Thymus (tissue), 11 donors: ENCODE measurements around the gene KLHDC4. TPM values are rescaled to one million over a fixed set of nuclear protein-coding genes. Genes with fewer than 3 reads are reported as not detected.
A peak's percentile ranks its signal among the peaks of the same experiment; 100 is the strongest.

Source experiments
- DNase-seq, 9 donors: peaks; one replicate each; pipeline ENCODE4 v3.0.0-alpha.2; 2013; ENCODE audit warnings: low spot score in 9 of 9, low read depth in 6 of 9, missing footprints in 1 of 9
- H3K27ac ChIP-seq, 2 donors: one replicate each; pipeline ENCODE4 v1.5.1; 2013; ENCODE audit warnings: control low read depth in 1 of 2, low read depth in 1 of 2, low read length in 1 of 2, mild to moderate bottlenecking in 1 of 2, moderate library complexity in 1 of 2
- H3K27me3 ChIP-seq, 2 donors: one replicate each; pipeline ENCODE4 v1.5.1; 2013; ENCODE audit warnings: low read length in 1 of 2; ENCODE audit not compliant: control insufficient read depth in 2 of 2, insufficient read depth in 1 of 2
- H3K36me3 ChIP-seq, 2 donors: one replicate each; pipeline ENCODE4 v1.5.1; 2013; ENCODE audit warnings: low read length in 1 of 2, mild to moderate bottlenecking in 1 of 2, moderate library complexity in 1 of 2; ENCODE audit not compliant: control insufficient read depth in 2 of 2, insufficient read depth in 2 of 2
- H3K4me1 ChIP-seq, 2 donors: one replicate each; pipeline ENCODE4 v1.5.1; 2013; ENCODE audit warnings: low read length in 2 of 2; ENCODE audit not compliant: control insufficient read depth in 2 of 2, insufficient read depth in 2 of 2
- H3K4me3 ChIP-seq, 2 donors: one replicate each; pipeline ENCODE4 v1.5.1; 2013; ENCODE audit warnings: low read length in 2 of 2, control low read depth in 1 of 2, mild to moderate bottlenecking in 1 of 2
- H3K9me3 ChIP-seq, 2 donors: one replicate each; pipeline ENCODE4 v1.5.1; 2013; ENCODE audit warnings: low read length in 1 of 2, mild to moderate bottlenecking in 1 of 2; ENCODE audit not compliant: control insufficient read depth in 2 of 2, insufficient read depth in 1 of 2
- WGBS: extraction: QIAGEN DNeasy Blood & Tissue Kit; methylation state at CpG from one replicate; pipeline ENCODE4 v1.1.7; 2013; 5-methylcytosine and 5-hydroxymethylcytosine counted together
- polyA plus RNA-seq: library from polyadenylated mRNA; stranded (reverse); fragments of 200-250 nt; gene quantifications from one replicate; pipeline ENCODE4 v1.2.3, GENCODE V29; 2013
- total RNA-seq: library from RNA; stranded (reverse); fragments of 120-200 nt; gene quantifications from one replicate; pipeline ENCODE4 v1.2.4, GENCODE V29; 2013
- donor health status: healthy.

The KLHDC4 gene
- total and polyA plus RNA-seq, 2 donors, result 30.0 to 58.3 TPM

GRCh38 chr16:87740441-87740840 lies 25.3 kb downstream of the KLHDC4 start:
- Histone ChIP-seq H3K27ac (no peak overlapping the region), H3K4me1 (no peaks in the 10 kb centered on the region), H3K4me3 (no peak overlapping the region), H3K27me3 (no peaks in the 10 kb centered on the region), H3K36me3 (peaks cover 53 to 67% of the 10 kb centered on the region in 2 donors), H3K9me3 (no peaks in the 10 kb centered on the region)
- no peak for DNase-seq
- WGBS, result 98% methylated on average over 8 of the region's 8 CpGs

GRCh38 chr16:87739801-87740200 lies 26.0 kb downstream of the KLHDC4 start:
- H3K9me3 ChIP-seq, result no peaks in the 10 kb centered on the region
- H3K36me3 ChIP-seq, result peaks cover 49 to 64% of the 10 kb centered on the region in 2 donors
- no peaks in the 10 kb centered on the region for H3K4me1 ChIP-seq
- no peak overlapping the region for H3K4me3 ChIP-seq
- no peak for DNase-seq
- no peaks in the 10 kb centered on the region for H3K27me3 ChIP-seq
- no peak overlapping the region for H3K27ac ChIP-seq
- 97% methylated on average over 8 of the region's 8 CpGs for WGBS

- H3K9me3 ChIP-seq, result no peaks in the 10 kb centered on the region
- 96% methylated on average over 12 of the region's 12 CpGs for WGBS
Observed at GRCh38 chr16:87736008-87736382, 29.8 kb downstream of the KLHDC4 start.

GRCh38 chr16:87735270-87736007 lies 30.3 kb downstream of the KLHDC4 start:
- DNase-seq, result no peak
- H3K9me3 ChIP-seq, result no peaks in the 10 kb centered on the region
- 96% methylated on average over 23 of the region's 23 CpGs for WGBS
- no peak overlapping the region for H3K27ac ChIP-seq
- no peak overlapping the region for H3K4me3 ChIP-seq
- peaks cover 40 to 70% of the 10 kb centered on the region in 2 donors for H3K36me3 ChIP-seq
- no peaks in the 10 kb centered on the region for H3K4me1 ChIP-seq
- no peaks in the 10 kb centered on the region for H3K27me3 ChIP-seq

More at GRCh38 chr16:87736008-87736382, 29.8 kb downstream of the KLHDC4 start:
- Histone ChIP-seq H3K27ac (no peak overlapping the region), H3K36me3 (peaks cover 42 to 71% of the 10 kb centered on the region in 2 donors), H3K4me1 (no peaks in the 10 kb centered on the region), H3K4me3 (no peak overlapping the region), H3K27me3 (no peaks in the 10 kb centered on the region)
- DNase-seq, result no peak

GRCh38 chr16:87734644-87735043 lies 31.1 kb downstream of the KLHDC4 start:
- peaks cover 36 to 70% of the 10 kb centered on the region in 2 donors for H3K36me3 ChIP-seq
- 95% methylated on average over 14 of the region's 14 CpGs for WGBS

GRCh38 chr16:87733190-87733589 lies 32.6 kb downstream of the KLHDC4 start:
- peak overlapping the region in 1 of 2 donors; percentile 18 for H3K27ac ChIP-seq
- no peak overlapping the region for H3K4me3 ChIP-seq
- DNase-seq, result peak in 2 of 9 donors; percentile 18 to 40
- H3K9me3 ChIP-seq, result no peaks in the 10 kb centered on the region
- H3K36me3 ChIP-seq, result peaks cover 41 to 73% of the 10 kb centered on the region in 2 donors
- no peaks in the 10 kb centered on the region for H3K27me3 ChIP-seq
- no peaks in the 10 kb centered on the region for H3K4me1 ChIP-seq
- 84% methylated on average over 11 of the region's 11 CpGs for WGBS

More at GRCh38 chr16:87734644-87735043, 31.1 kb downstream of the KLHDC4 start:
- Histone ChIP-seq H3K4me1 (no peaks in the 10 kb centered on the region), H3K27me3 (no peaks in the 10 kb centered on the region), H3K27ac (no peak overlapping the region), H3K9me3 (no peaks in the 10 kb centered on the region), H3K4me3 (no peak overlapping the region)
- DNase-seq, result no peak

GRCh38 chr16:87731607-87732006 lies 34.2 kb downstream of the KLHDC4 start:
- 97% methylated on average over 13 of the region's 13 CpGs for WGBS
- H3K27ac ChIP-seq, result no peak overlapping the region
- H3K27me3 ChIP-seq, result no peaks in the 10 kb centered on the region
- H3K4me3 ChIP-seq, result no peak overlapping the region
- no peaks in the 10 kb centered on the region for H3K9me3 ChIP-seq
- H3K4me1 ChIP-seq, result no peaks in the 10 kb centered on the region
- DNase-seq, result no peak
- peaks cover 42 to 68% of the 10 kb centered on the region in 2 donors for H3K36me3 ChIP-seq

DNA sequence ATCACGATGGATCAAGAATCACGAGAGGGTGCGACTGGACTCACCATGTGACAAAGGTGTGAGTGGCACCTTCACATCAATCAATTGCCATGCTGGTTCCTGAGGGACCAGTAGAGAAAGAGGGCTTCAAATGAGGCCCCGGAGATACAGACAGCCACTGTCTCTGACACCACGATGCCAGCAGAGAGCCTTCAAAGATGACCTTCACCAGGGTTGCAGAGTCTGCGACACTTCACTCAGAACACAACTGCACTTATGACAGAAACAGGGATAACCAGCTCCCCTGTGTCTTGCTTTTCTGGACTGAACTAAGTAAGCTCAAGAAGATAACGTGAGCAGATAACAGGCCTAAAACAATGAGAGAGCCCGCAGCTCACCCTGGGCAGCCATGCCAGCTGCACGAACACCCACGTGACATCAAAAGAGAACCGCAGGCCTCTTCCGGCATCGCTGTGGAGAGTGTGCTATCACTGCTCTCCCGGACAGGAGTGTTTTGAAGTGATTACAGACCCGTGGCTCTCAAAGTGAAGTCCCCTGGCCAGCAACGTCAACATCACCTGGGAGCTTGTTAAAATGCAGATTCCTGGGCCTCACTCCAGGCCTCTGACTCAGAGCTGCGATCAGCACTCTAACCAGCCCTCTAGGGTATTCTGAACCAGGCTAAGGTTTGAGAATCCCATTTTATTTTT lies 36.4 kb downstream of the KLHDC4 start:
- no peaks in the 10 kb centered on the region for H3K9me3 ChIP-seq
- WGBS, result 97% methylated on average over 17 of the region's 17 CpGs
- H3K4me1 ChIP-seq, result peaks cover 0 to 3% of the 10 kb centered on the region in 2 donors
- no peak overlapping the region for H3K4me3 ChIP-seq
- no peak overlapping the region for H3K27ac ChIP-seq
- H3K36me3 ChIP-seq, result peaks cover 41 to 66% of the 10 kb centered on the region in 2 donors
- no peaks in the 10 kb centered on the region for H3K27me3 ChIP-seq
- no peak for DNase-seq

DNA sequence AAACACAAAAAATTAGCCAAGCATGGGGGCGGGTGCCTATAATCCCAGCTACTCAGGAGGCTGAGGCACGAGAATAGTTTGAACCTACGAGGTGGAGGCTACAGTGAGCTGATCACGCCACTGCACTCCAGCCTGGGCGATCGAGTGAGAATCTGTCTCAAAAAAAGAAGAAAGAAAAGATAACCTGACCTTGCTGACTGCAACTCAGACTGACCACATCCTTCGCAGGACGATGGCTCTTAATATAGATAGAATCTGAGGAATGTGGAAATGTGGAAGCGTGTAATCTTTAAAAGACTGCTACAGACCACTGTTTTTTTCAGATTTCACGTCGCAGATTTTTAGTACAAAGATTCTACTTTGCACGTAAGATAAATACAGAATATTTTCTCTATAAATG lies 37.8 kb downstream of the KLHDC4 start:
- no peak overlapping the region for H3K4me3 ChIP-seq
- WGBS, result 98% methylated on average over 12 of the region's 12 CpGs
- H3K27ac ChIP-seq, result no peak overlapping the region
- no peaks in the 10 kb centered on the region for H3K27me3 ChIP-seq
- H3K9me3 ChIP-seq, result no peaks in the 10 kb centered on the region
- peaks cover 0 to 3% of the 10 kb centered on the region in 2 donors for H3K4me1 ChIP-seq
- DNase-seq, result no peak
- H3K36me3 ChIP-seq, result peaks cover 43 to 60% of the 10 kb centered on the region in 2 donors
